Measurements from ENCODE around the gene PSMD8. TPM values are rescaled to one million over a fixed set of nuclear protein-coding genes. Genes with fewer than 3 reads are reported as not detected.

Gene PSMD8
- polyA plus RNA-seq, 1 donor = 138 TPM

GRCh38 chr19:38386300-38386970 is 12.1 kb downstream of the PSMD8 start:
- Histone ChIP-seq H3K27me3 (ENCODE audit: control insufficient read depth, insufficient read depth, low read length) (peaks cover 62% of the 10 kb centered on the region), H3K27ac (ENCODE audit: low read length) (no peak overlapping the region), H3K4me1 (ENCODE audit: control insufficient read depth, insufficient read depth, low read length) (peaks cover 30% of the 10 kb centered on the region), H3K36me3 (ENCODE audit: control insufficient read depth, insufficient read depth, low read length) (peaks cover 28% of the 10 kb centered on the region), H3K9me3 (ENCODE audit: control insufficient read depth, low read depth, low read length) (peaks cover 18% of the 10 kb centered on the region), H3K4me3 (ENCODE audit: low read length) (peak overlapping the region; percentile 53)
- DNase-seq = no peak
- WGBS (ENCODE audit: insufficient coverage, low lambda C conversion rate) = no CpG with 5 or more reads among the region's 61 CpGs

- peaks cover 65% of the 10 kb centered on the region for H3K27me3 ChIP-seq (ENCODE audit: control insufficient read depth, insufficient read depth, low read length)
- WGBS (ENCODE audit: insufficient coverage, low lambda C conversion rate) = no CpG with 5 or more reads among the region's 36 CpGs
- DNase-seq = no peak
- H3K36me3 ChIP-seq (ENCODE audit: control insufficient read depth, insufficient read depth, low read length) = peaks cover 22% of the 10 kb centered on the region
- peaks cover 32% of the 10 kb centered on the region for H3K4me1 ChIP-seq (ENCODE audit: control insufficient read depth, insufficient read depth, low read length)
- peaks cover 18% of the 10 kb centered on the region for H3K9me3 ChIP-seq (ENCODE audit: control insufficient read depth, low read depth, low read length)
- peak overlapping the region; percentile 85 for H3K27ac ChIP-seq (ENCODE audit: low read length)
- H3K4me3 ChIP-seq (ENCODE audit: low read length) = peak overlapping the region; percentile 53
These were observed 12.7 kb downstream of the PSMD8 start for GRCh38 chr19:38386971-38387549.

- DNase-seq = peak; percentile 87 to 94
- peak within 1 kb of the TSS; percentile 85 for H3K27ac ChIP-seq (ENCODE audit: low read length)
- H3K9me3 ChIP-seq (ENCODE audit: control insufficient read depth, low read depth, low read length) = peaks cover 18% of the 10 kb centered on the region
- 0% methylated on average over 1 of the region's 51 CpGs for WGBS (ENCODE audit: insufficient coverage, low lambda C conversion rate)
- H3K27me3 ChIP-seq (ENCODE audit: control insufficient read depth, insufficient read depth, low read length) = peaks cover 65% of the 10 kb centered on the region
- peaks cover 17% of the 10 kb centered on the region for H3K36me3 ChIP-seq (ENCODE audit: control insufficient read depth, insufficient read depth, low read length)
- H3K4me3 ChIP-seq (ENCODE audit: low read length) = peak within 1 kb of the TSS; percentile 53
- peaks cover 39% of the 10 kb centered on the region for H3K4me1 ChIP-seq (ENCODE audit: control insufficient read depth, insufficient read depth, low read length)
These were observed 13.4 kb downstream of the PSMD8 start, which contains the start of gene GGN for GRCh38 chr19:38387550-38388348. GGN (minus strand) TSS chr19:38388034; CDS start chr19:38387261, 773 bp downstream.

GRCh38 chr19:38388349-38389100 is 14.2 kb downstream of the PSMD8 start, which contains the start of gene SPRED3:
SPRED3 (plus strand) TSS chr19:38388697; CDS start chr19:38390303, 1,606 bp downstream.
- H3K9me3 ChIP-seq (ENCODE audit: control insufficient read depth, low read depth, low read length) = peaks cover 18% of the 10 kb centered on the region
- peak within 1 kb of the TSS; percentile 85 for H3K27ac ChIP-seq (ENCODE audit: low read length)
- no peak for DNase-seq
- no CpG with 5 or more reads among the region's 46 CpGs for WGBS (ENCODE audit: insufficient coverage, low lambda C conversion rate)
- peak within 1 kb of the TSS; percentile 53 for H3K4me3 ChIP-seq (ENCODE audit: low read length)
- H3K27me3 ChIP-seq (ENCODE audit: control insufficient read depth, insufficient read depth, low read length) = peaks cover 65% of the 10 kb centered on the region
- H3K36me3 ChIP-seq (ENCODE audit: control insufficient read depth, insufficient read depth, low read length) = peaks cover 9% of the 10 kb centered on the region
- peaks cover 46% of the 10 kb centered on the region for H3K4me1 ChIP-seq (ENCODE audit: control insufficient read depth, insufficient read depth, low read length)

GRCh38 chr19:38389101-38389925 is 14.9 kb downstream of the PSMD8 start:
- H3K27ac ChIP-seq (ENCODE audit: low read length) = peak overlapping the region; percentile 16
- no peak for DNase-seq
- peaks cover 1% of the 10 kb centered on the region for H3K36me3 ChIP-seq (ENCODE audit: control insufficient read depth, insufficient read depth, low read length)
- H3K4me1 ChIP-seq (ENCODE audit: control insufficient read depth, insufficient read depth, low read length) = peaks cover 46% of the 10 kb centered on the region
- H3K27me3 ChIP-seq (ENCODE audit: control insufficient read depth, insufficient read depth, low read length) = peaks cover 69% of the 10 kb centered on the region
- peak overlapping the region; percentile 42 for H3K4me3 ChIP-seq (ENCODE audit: low read length)
- no CpG with 5 or more reads among the region's 28 CpGs for WGBS (ENCODE audit: insufficient coverage, low lambda C conversion rate)
- peaks cover 18% of the 10 kb centered on the region for H3K9me3 ChIP-seq (ENCODE audit: control insufficient read depth, low read depth, low read length)

GRCh38 chr19:38389957-38390924 is 15.9 kb downstream of the PSMD8 start:
- DNase-seq = no peak
- Histone ChIP-seq H3K9me3 (ENCODE audit: control insufficient read depth, low read depth, low read length) (peaks cover 18% of the 10 kb centered on the region), H3K27ac (ENCODE audit: low read length) (no peak overlapping the region), H3K4me3 (ENCODE audit: low read length) (no peak overlapping the region), H3K27me3 (ENCODE audit: control insufficient read depth, insufficient read depth, low read length) (peaks cover 72% of the 10 kb centered on the region), H3K4me1 (ENCODE audit: control insufficient read depth, insufficient read depth, low read length) (peaks cover 52% of the 10 kb centered on the region), H3K36me3 (ENCODE audit: control insufficient read depth, insufficient read depth, low read length) (no peaks in the 10 kb centered on the region)
- no CpG with 5 or more reads among the region's 22 CpGs for WGBS (ENCODE audit: insufficient coverage, low lambda C conversion rate)

GRCh38 chr19:38391911-38392464 is 17.6 kb downstream of the PSMD8 start:
- Histone ChIP-seq H3K36me3 (ENCODE audit: control insufficient read depth, insufficient read depth, low read length) (no peaks in the 10 kb centered on the region), H3K27me3 (ENCODE audit: control insufficient read depth, insufficient read depth, low read length) (peaks cover 64% of the 10 kb centered on the region), H3K9me3 (ENCODE audit: control insufficient read depth, low read depth, low read length) (peaks cover 7% of the 10 kb centered on the region), H3K27ac (ENCODE audit: low read length) (no peak overlapping the region), H3K4me1 (ENCODE audit: control insufficient read depth, insufficient read depth, low read length) (peaks cover 40% of the 10 kb centered on the region), H3K4me3 (ENCODE audit: low read length) (no peak overlapping the region)
- no peak for DNase-seq
- WGBS (ENCODE audit: insufficient coverage, low lambda C conversion rate) = no CpG with 5 or more reads among the region's 8 CpGs

- H3K4me3 ChIP-seq (ENCODE audit: low read length) = no peak overlapping the region
- H3K36me3 ChIP-seq (ENCODE audit: control insufficient read depth, insufficient read depth, low read length) = no peaks in the 10 kb centered on the region
- WGBS (ENCODE audit: insufficient coverage, low lambda C conversion rate) = no CpG with 5 or more reads among the region's 6 CpGs
- peaks cover 64% of the 10 kb centered on the region for H3K27me3 ChIP-seq (ENCODE audit: control insufficient read depth, insufficient read depth, low read length)
- peaks cover 32% of the 10 kb centered on the region for H3K4me1 ChIP-seq (ENCODE audit: control insufficient read depth, insufficient read depth, low read length)
- peak overlapping the region; percentile 46 for H3K27ac ChIP-seq (ENCODE audit: low read length)
- DNase-seq = peak; percentile 87 to 91
- H3K9me3 ChIP-seq (ENCODE audit: control insufficient read depth, low read depth, low read length) = peaks cover 3% of the 10 kb centered on the region
These were observed 18.4 kb downstream of the PSMD8 start for GRCh38 chr19:38392707-38393308.

All from large intestine (tissue), 3 donors.